Upper lobe of left lung (tissue), 4 donors: ENCODE data around the gene PLEKHM1.

Source experiments
- EP300 ChIP-seq, 4 donors: sonication (generic); formaldehyde crosslinking; IDR thresholded peaks; one replicate each; pipeline ENCODE4 v1.5.1; 2017; ENCODE audit warnings: antibody characterized with exemption in 4 of 4, control low read depth in 2 of 4
- POLR2A ChIP-seq, 4 donors: fragments of 450-650 bp; IDR thresholded peaks; one replicate each; pipeline ENCODE4 v1.5.1; 2016 to 2017; ENCODE audit warnings: antibody characterized with exemption in 4 of 4, mild to moderate bottlenecking in 2 of 4
- TF ChIP-seq, protein P1 (sequence below), 6 experiments: fragments of 450-650 bp in 4 of 6; fragments of 200-600 bp in 2 of 6; sonication (generic) in 2 of 6; IDR thresholded peaks; one replicate each; pipeline ENCODE4 v1.5.1; 2016 to 2019; ENCODE audit warnings: antibody characterized with exemption in 6 of 6

DNA sequence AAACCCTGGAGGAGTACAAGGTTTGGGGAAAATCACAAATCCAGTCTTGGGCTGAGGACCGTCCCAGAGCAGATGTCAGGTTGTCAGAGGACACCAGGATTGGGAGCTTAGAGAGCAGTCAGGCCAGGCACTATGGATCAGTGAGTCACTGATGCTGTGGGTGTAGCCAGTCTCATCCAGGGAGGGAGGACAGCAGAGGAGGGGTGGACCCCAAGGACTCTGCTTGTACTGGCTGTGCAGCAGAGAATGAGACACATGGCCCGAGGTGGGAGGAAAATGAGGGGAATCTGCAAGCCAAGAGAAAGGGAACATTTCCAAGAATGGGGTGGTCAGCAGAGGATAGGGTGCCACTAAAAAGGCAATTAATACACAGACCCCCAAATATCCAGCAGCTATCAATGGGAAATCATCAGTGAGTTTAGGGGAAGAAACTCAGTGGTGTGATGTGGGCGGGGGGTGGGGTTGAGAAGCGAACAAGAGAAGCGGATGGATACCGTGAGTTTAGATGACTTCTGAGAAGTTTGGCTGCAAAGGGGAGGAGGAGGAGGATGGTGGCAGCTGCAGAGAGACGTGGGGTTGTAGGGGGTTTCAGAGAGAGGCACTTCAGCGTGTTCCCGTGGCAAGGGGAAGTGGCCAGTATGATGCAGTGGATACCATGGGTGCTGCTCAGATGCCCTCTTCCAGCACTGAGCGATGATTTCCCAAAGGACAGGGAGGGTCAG is 101.8 kb downstream of the PLEKHM1 start:
- TF ChIP-seq, protein P1, sequence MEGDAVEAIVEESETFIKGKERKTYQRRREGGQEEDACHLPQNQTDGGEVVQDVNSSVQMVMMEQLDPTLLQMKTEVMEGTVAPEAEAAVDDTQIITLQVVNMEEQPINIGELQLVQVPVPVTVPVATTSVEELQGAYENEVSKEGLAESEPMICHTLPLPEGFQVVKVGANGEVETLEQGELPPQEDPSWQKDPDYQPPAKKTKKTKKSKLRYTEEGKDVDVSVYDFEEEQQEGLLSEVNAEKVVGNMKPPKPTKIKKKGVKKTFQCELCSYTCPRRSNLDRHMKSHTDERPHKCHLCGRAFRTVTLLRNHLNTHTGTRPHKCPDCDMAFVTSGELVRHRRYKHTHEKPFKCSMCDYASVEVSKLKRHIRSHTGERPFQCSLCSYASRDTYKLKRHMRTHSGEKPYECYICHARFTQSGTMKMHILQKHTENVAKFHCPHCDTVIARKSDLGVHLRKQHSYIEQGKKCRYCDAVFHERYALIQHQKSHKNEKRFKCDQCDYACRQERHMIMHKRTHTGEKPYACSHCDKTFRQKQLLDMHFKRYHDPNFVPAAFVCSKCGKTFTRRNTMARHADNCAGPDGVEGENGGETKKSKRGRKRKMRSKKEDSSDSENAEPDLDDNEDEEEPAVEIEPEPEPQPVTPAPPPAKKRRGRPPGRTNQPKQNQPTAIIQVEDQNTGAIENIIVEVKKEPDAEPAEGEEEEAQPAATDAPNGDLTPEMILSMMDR (IDR thresholded peaks at IDR 0.05): no peak
- no peak for TF ChIP-seq EP300 (IDR thresholded peaks at IDR 0.05)
- no peak for TF ChIP-seq POLR2A (IDR thresholded peaks at IDR 0.05)
